IgD-negative memory B cell (primary cell): ENCODE results near the gene M6PR. TPM values are rescaled to one million over a fixed set of nuclear protein-coding genes. Genes with fewer than 3 reads are reported as not detected.

Experiments used
- H3K27ac Mint-ChIP-seq, 3 donors: one replicate each; pipeline ENCODE4 v1.8.0; 2020 to 2022; ENCODE audit warnings: mild to moderate bottlenecking in 3 of 3, mixed read lengths in 3 of 3, moderate library complexity in 1 of 3
- H3K27me3 Mint-ChIP-seq: one replicate; pipeline ENCODE4 v1.8.0; 2021; ENCODE audit warnings: mixed read lengths
- H3K36me3 Mint-ChIP-seq: one replicate; pipeline ENCODE4 v1.8.0; 2020; ENCODE audit warnings: mild to moderate bottlenecking, mixed read lengths
- H3K4me1 Mint-ChIP-seq, 3 donors: one replicate each; pipeline ENCODE4 v1.8.0; 2020 to 2022; ENCODE audit warnings: mixed read lengths in 3 of 3, mild to moderate bottlenecking in 1 of 3
- H3K4me3 Mint-ChIP-seq, 4 donors: one replicate each; pipeline ENCODE4 v1.8.0; 2020 to 2022; ENCODE audit warnings: mild to moderate bottlenecking in 4 of 4, mixed read lengths in 4 of 4, moderate library complexity in 3 of 4
- H3K9me3 Mint-ChIP-seq, 3 donors: one replicate each; pipeline ENCODE4 v1.8.0; 2020 to 2021; ENCODE audit warnings: mixed read lengths in 3 of 3, mild to moderate bottlenecking in 1 of 3
- polyA plus RNA-seq: library from polyadenylated mRNA; unstranded; fragments of 300-500 nt; fragmentation: Illumina TruSeq; gene quantifications from one replicate; pipeline ENCODE4 v1.2.3, GENCODE V29; 2021

Gene M6PR
- polyA plus RNA-seq, 1 donor from 2014 or later: 186 TPM

- peaks cover 0 to 10% (median 2%) of the 10 kb centered on the region in 3 donors for H3K9me3 Mint-ChIP-seq
- peaks cover 12% of the 10 kb centered on the region for H3K36me3 Mint-ChIP-seq
- H3K4me3 Mint-ChIP-seq: no peak overlapping the region
- H3K4me1 Mint-ChIP-seq: no peaks in the 10 kb centered on the region
- H3K27me3 Mint-ChIP-seq: no peaks in the 10 kb centered on the region
- no peak overlapping the region for H3K27ac Mint-ChIP-seq
Measured at GRCh38 chr12:8960176-8960575, 10.7 kb upstream of the M6PR start.

GRCh38 chr12:8958066-8958465 is 8.6 kb upstream of the M6PR start:
- Mint-ChIP-seq H3K4me3 (no peak overlapping the region), H3K27me3 (no peaks in the 10 kb centered on the region), H3K36me3 (peaks cover 15% of the 10 kb centered on the region), H3K27ac (no peak overlapping the region), H3K4me1 (peaks cover 0 to 1% (median 0%) of the 10 kb centered on the region in 3 donors), H3K9me3 (peaks cover 2 to 4% (median 4%) of the 10 kb centered on the region in 3 donors)

GRCh38 chr12:8957561-8957960 is 8.1 kb upstream of the M6PR start:
- H3K27ac Mint-ChIP-seq: no peak overlapping the region
- H3K27me3 Mint-ChIP-seq: no peaks in the 10 kb centered on the region
- peaks cover 2 to 5% (median 3%) of the 10 kb centered on the region in 3 donors for H3K4me1 Mint-ChIP-seq
- H3K4me3 Mint-ChIP-seq: peak overlapping the region in 1 of 4 donors; percentile 26
- H3K36me3 Mint-ChIP-seq: peaks cover 15% of the 10 kb centered on the region
- peaks cover 4 to 7% (median 4%) of the 10 kb centered on the region in 3 donors for H3K9me3 Mint-ChIP-seq

GRCh38 chr12:8956772-8957171 is 7.3 kb upstream of the M6PR start:
- Mint-ChIP-seq H3K27me3 (no peaks in the 10 kb centered on the region), H3K9me3 (peaks cover 0 to 7% (median 4%) of the 10 kb centered on the region in 3 donors), H3K4me1 (peaks cover 3 to 9% (median 7%) of the 10 kb centered on the region in 3 donors), H3K4me3 (no peak overlapping the region), H3K27ac (no peak overlapping the region), H3K36me3 (peaks cover 15% of the 10 kb centered on the region)

- Mint-ChIP-seq H3K4me1 (peaks cover 3 to 14% (median 12%) of the 10 kb centered on the region in 3 donors), H3K27ac (no peak overlapping the region), H3K27me3 (no peaks in the 10 kb centered on the region), H3K36me3 (peaks cover 15% of the 10 kb centered on the region), H3K9me3 (peaks cover 0 to 7% (median 4%) of the 10 kb centered on the region in 3 donors), H3K4me3 (no peak overlapping the region)
Measured at GRCh38 chr12:8956073-8956472, 6.6 kb upstream of the M6PR start.

GRCh38 chr12:8953773-8954402 is 4.4 kb upstream of the M6PR start:
- Mint-ChIP-seq H3K9me3 (peaks cover 0 to 7% (median 4%) of the 10 kb centered on the region in 3 donors), H3K27me3 (no peaks in the 10 kb centered on the region), H3K27ac (peak overlapping the region in 1 of 3 donors; percentile 76), H3K36me3 (peaks cover 15% of the 10 kb centered on the region), H3K4me3 (peak overlapping the region in 2 of 4 donors; percentile 13 to 59), H3K4me1 (peaks cover 8 to 21% (median 18%) of the 10 kb centered on the region in 3 donors)

- H3K27ac Mint-ChIP-seq: peak overlapping the region in 1 of 3 donors; percentile 59
- no peaks in the 10 kb centered on the region for H3K27me3 Mint-ChIP-seq
- peak overlapping the region; percentile 22 to 98 (median 82) for H3K4me3 Mint-ChIP-seq
- H3K9me3 Mint-ChIP-seq: peaks cover 0 to 7% (median 2%) of the 10 kb centered on the region in 3 donors
- H3K36me3 Mint-ChIP-seq: peaks cover 10% of the 10 kb centered on the region
- peaks cover 18 to 37% (median 36%) of the 10 kb centered on the region in 3 donors for H3K4me1 Mint-ChIP-seq
Measured at GRCh38 chr12:8951744-8952143, 2.3 kb upstream of the M6PR start.

- H3K4me1 Mint-ChIP-seq: peaks cover 27 to 44% (median 42%) of the 10 kb centered on the region in 3 donors
- H3K27ac Mint-ChIP-seq: peak overlapping the region; percentile 84 to 99 (median 95)
- H3K4me3 Mint-ChIP-seq: peak overlapping the region; percentile 93 to 98 (median 96)
- H3K9me3 Mint-ChIP-seq: peaks cover 0 to 7% (median 2%) of the 10 kb centered on the region in 3 donors
- peaks cover 10% of the 10 kb centered on the region for H3K36me3 Mint-ChIP-seq
- H3K27me3 Mint-ChIP-seq: no peaks in the 10 kb centered on the region
Measured at GRCh38 chr12:8950702-8951478, 1.4 kb upstream of the M6PR start.

- H3K36me3 Mint-ChIP-seq: peaks cover 10% of the 10 kb centered on the region
- peak overlapping the region; percentile 84 to 99 (median 95) for H3K27ac Mint-ChIP-seq
- H3K4me3 Mint-ChIP-seq: peak overlapping the region; percentile 93 to 98 (median 96)
- peaks cover 27 to 44% (median 42%) of the 10 kb centered on the region in 3 donors for H3K4me1 Mint-ChIP-seq
- H3K27me3 Mint-ChIP-seq: no peaks in the 10 kb centered on the region
- peaks cover 0 to 7% (median 2%) of the 10 kb centered on the region in 3 donors for H3K9me3 Mint-ChIP-seq
Measured at GRCh38 chr12:8950221-8950527, 729 bp upstream of the M6PR start.

GRCh38 chr12:8948701-8949341 is 624 bp downstream of the M6PR start:
- H3K4me3 Mint-ChIP-seq: peak overlapping the region; percentile 93 to 98 (median 96)
- peak overlapping the region; percentile 84 to 99 (median 95) for H3K27ac Mint-ChIP-seq
- peaks cover 5% of the 10 kb centered on the region for H3K36me3 Mint-ChIP-seq

GRCh38 chr12:8947737-8948136 is 1.7 kb downstream of the M6PR start:
- peaks cover 0 to 1% (median 0%) of the 10 kb centered on the region in 3 donors for H3K9me3 Mint-ChIP-seq
- no peaks in the 10 kb centered on the region for H3K27me3 Mint-ChIP-seq
- H3K27ac Mint-ChIP-seq: peak overlapping the region; percentile 80 to 95 (median 84)
- H3K4me1 Mint-ChIP-seq: peaks cover 27 to 43% (median 38%) of the 10 kb centered on the region in 3 donors
- H3K4me3 Mint-ChIP-seq: peak overlapping the region in 2 of 4 donors; percentile 93 to 98
- H3K36me3 Mint-ChIP-seq: peaks cover 2% of the 10 kb centered on the region

More at GRCh38 chr12:8948701-8949341, 624 bp downstream of the M6PR start:
- H3K4me1 Mint-ChIP-seq: peaks cover 27 to 44% (median 42%) of the 10 kb centered on the region in 3 donors
- no peaks in the 10 kb centered on the region for H3K27me3 Mint-ChIP-seq
- H3K9me3 Mint-ChIP-seq: peaks cover 0 to 7% (median 0%) of the 10 kb centered on the region in 3 donors

- H3K27ac Mint-ChIP-seq: peak overlapping the region; percentile 46 to 84 (median 73)
- H3K4me1 Mint-ChIP-seq: peaks cover 24 to 36% (median 32%) of the 10 kb centered on the region in 3 donors
- H3K27me3 Mint-ChIP-seq: no peaks in the 10 kb centered on the region
- H3K36me3 Mint-ChIP-seq: no peaks in the 10 kb centered on the region
- peak overlapping the region in 1 of 4 donors; percentile 93 for H3K4me3 Mint-ChIP-seq
- no peaks in the 10 kb centered on the region for H3K9me3 Mint-ChIP-seq
Measured at GRCh38 chr12:8946733-8947132, 2.7 kb downstream of the M6PR start.

- no peak overlapping the region for H3K27ac Mint-ChIP-seq
Measured at GRCh38 chr12:8943565-8944186, 5.8 kb downstream of the M6PR start.

GRCh38 chr12:8941691-8942478 is 7.6 kb downstream of the M6PR start:
- peaks cover under 1% of the 10 kb centered on the region for H3K36me3 Mint-ChIP-seq
- H3K9me3 Mint-ChIP-seq: no peaks in the 10 kb centered on the region
- H3K27ac Mint-ChIP-seq: no peak overlapping the region
- H3K27me3 Mint-ChIP-seq: no peaks in the 10 kb centered on the region
- H3K4me1 Mint-ChIP-seq: peaks cover 8 to 10% (median 8%) of the 10 kb centered on the region in 3 donors
- H3K4me3 Mint-ChIP-seq: no peak overlapping the region

More at GRCh38 chr12:8943565-8944186, 5.8 kb downstream of the M6PR start:
- H3K27me3 Mint-ChIP-seq: no peaks in the 10 kb centered on the region
- H3K4me3 Mint-ChIP-seq: peak overlapping the region in 1 of 4 donors; percentile 28
- H3K36me3 Mint-ChIP-seq: no peaks in the 10 kb centered on the region
- peaks cover 20 to 21% (median 21%) of the 10 kb centered on the region in 3 donors for H3K4me1 Mint-ChIP-seq
- H3K9me3 Mint-ChIP-seq: no peaks in the 10 kb centered on the region
